SK-N-SH (cell line): Measurements from ENCODE around the gene ZC3HAV1L.

Source experiments
- CHD2 ChIP-seq: fragments of 150-350 bp; IDR thresholded peaks from 2 replicates; pipeline ENCODE4 v1.6.1; 2018; ENCODE audit warnings: low read length; ENCODE audit not compliant: partially characterized antibody
- ELF1 ChIP-seq: IDR thresholded peaks from 2 replicates; pipeline ENCODE4 v1.4.0; 2012
- EZH2phosphoT487 ChIP-seq: fragments of 200-600 bp; sonication (generic); IDR thresholded peaks from 2 replicates; pipeline ENCODE4 v1.6.1; 2017; ENCODE audit warnings: low read depth, mixed run types, mild to moderate bottlenecking, antibody characterized with exemption, moderate library complexity, borderline replicate concordance
- FOXM1 ChIP-seq: IDR thresholded peaks from 2 replicates; pipeline ENCODE4 v1.4.0; 2012; ENCODE audit warnings: low read depth, mild to moderate bottlenecking
- JUND ChIP-seq: IDR thresholded peaks from 2 replicates; pipeline ENCODE4 v1.4.0; 2012
- MEF2A ChIP-seq: IDR thresholded peaks from 2 replicates; pipeline ENCODE4 v1.4.0; 2012; ENCODE audit warnings: low read depth, borderline replicate concordance
- NFIC ChIP-seq: IDR thresholded peaks from 2 replicates; pipeline ENCODE4 v1.4.0; 2012; ENCODE audit warnings: borderline replicate concordance
- TAF1 ChIP-seq: IDR thresholded peaks from 2 replicates; pipeline ENCODE4 v1.6.1; 2012; ENCODE audit warnings: low read depth, mild to moderate bottlenecking, low read length, moderate library complexity, borderline replicate concordance
- TF ChIP-seq, protein P1 (sequence below): fragments of 200-600 bp; sonication (generic); IDR thresholded peaks from 2 replicates; pipeline ENCODE4 v1.6.1; 2017; ENCODE audit warnings: antibody characterized with exemption, mild to moderate bottlenecking, moderate library complexity
- TF ChIP-seq, protein P2 (sequence below): fragments of 150-350 bp; IDR thresholded peaks from 2 replicates; pipeline ENCODE4 v1.6.1; 2017; ENCODE audit warnings: antibody characterized with exemption, low read length, low read depth, borderline replicate concordance
- TF ChIP-seq, protein P3 (sequence below): IDR thresholded peaks from 2 replicates; pipeline ENCODE4 v1.4.0; 2012; ENCODE audit warnings: low read depth, borderline replicate concordance
- TF ChIP-seq, protein P4 (sequence below): IDR thresholded peaks from 2 replicates; pipeline ENCODE4 v1.4.0; 2012; ENCODE audit warnings: low read depth, borderline replicate concordance

DNA sequence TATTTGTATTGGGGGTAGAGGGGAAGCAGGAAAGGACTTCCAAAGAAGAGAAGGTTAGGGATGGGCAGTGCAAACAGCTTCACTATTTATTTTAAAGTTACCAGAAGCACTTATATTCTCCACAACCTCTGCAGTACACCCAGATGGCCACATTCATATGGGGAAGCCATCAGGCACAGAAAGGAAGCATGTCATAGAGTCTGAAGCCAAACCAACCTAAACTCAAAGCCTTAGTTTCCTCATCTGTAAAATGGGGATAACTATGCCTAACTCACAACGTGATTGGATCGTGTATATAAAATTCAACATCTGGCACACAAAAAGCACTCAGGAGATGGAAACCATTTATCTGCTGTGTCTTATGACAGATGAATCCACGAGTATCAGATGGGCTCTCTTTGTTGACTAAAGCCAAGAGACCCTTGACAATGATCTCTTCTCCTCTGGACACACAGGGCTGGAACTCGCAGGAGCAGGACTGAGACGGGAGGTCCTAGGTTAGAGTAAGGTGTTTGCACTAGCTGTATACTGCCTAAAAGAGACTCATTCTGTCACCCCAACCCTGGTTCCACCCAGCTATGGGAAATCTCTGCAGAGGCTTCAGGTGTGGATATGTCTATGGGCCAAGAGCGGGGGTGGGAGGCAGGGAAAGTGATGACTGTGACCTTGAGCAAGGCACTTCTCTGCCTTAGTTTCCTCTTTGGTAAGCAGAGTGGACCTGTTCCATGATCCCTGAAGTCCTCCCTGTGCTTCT is 56.4 kb downstream of the ZC3HAV1L start:
- no peak for TF ChIP-seq ELF1
- TF ChIP-seq, protein P1, sequence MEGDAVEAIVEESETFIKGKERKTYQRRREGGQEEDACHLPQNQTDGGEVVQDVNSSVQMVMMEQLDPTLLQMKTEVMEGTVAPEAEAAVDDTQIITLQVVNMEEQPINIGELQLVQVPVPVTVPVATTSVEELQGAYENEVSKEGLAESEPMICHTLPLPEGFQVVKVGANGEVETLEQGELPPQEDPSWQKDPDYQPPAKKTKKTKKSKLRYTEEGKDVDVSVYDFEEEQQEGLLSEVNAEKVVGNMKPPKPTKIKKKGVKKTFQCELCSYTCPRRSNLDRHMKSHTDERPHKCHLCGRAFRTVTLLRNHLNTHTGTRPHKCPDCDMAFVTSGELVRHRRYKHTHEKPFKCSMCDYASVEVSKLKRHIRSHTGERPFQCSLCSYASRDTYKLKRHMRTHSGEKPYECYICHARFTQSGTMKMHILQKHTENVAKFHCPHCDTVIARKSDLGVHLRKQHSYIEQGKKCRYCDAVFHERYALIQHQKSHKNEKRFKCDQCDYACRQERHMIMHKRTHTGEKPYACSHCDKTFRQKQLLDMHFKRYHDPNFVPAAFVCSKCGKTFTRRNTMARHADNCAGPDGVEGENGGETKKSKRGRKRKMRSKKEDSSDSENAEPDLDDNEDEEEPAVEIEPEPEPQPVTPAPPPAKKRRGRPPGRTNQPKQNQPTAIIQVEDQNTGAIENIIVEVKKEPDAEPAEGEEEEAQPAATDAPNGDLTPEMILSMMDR, result peak; percentile 40
- no peak for TF ChIP-seq NFIC
- TF ChIP-seq, protein P2, sequence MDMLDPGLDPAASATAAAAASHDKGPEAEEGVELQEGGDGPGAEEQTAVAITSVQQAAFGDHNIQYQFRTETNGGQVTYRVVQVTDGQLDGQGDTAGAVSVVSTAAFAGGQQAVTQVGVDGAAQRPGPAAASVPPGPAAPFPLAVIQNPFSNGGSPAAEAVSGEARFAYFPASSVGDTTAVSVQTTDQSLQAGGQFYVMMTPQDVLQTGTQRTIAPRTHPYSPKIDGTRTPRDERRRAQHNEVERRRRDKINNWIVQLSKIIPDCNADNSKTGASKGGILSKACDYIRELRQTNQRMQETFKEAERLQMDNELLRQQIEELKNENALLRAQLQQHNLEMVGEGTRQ, result no peak
- TF ChIP-seq, protein P3, sequence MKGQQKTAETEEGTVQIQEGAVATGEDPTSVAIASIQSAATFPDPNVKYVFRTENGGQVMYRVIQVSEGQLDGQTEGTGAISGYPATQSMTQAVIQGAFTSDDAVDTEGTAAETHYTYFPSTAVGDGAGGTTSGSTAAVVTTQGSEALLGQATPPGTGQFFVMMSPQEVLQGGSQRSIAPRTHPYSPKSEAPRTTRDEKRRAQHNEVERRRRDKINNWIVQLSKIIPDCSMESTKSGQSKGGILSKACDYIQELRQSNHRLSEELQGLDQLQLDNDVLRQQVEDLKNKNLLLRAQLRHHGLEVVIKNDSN, result no peak
- TF ChIP-seq MEF2A, result no peak
- TF ChIP-seq JUND, result no peak
- TF ChIP-seq EZH2phosphoT487, result no peak
- no peak for TF ChIP-seq FOXM1
- TF ChIP-seq TAF1, result no peak
- TF ChIP-seq, protein P4, sequence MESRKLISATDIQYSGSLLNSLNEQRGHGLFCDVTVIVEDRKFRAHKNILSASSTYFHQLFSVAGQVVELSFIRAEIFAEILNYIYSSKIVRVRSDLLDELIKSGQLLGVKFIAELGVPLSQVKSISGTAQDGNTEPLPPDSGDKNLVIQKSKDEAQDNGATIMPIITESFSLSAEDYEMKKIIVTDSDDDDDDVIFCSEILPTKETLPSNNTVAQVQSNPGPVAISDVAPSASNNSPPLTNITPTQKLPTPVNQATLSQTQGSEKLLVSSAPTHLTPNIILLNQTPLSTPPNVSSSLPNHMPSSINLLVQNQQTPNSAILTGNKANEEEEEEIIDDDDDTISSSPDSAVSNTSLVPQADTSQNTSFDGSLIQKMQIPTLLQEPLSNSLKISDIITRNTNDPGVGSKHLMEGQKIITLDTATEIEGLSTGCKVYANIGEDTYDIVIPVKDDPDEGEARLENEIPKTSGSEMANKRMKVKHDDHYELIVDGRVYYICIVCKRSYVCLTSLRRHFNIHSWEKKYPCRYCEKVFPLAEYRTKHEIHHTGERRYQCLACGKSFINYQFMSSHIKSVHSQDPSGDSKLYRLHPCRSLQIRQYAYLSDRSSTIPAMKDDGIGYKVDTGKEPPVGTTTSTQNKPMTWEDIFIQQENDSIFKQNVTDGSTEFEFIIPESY, result no peak
- no peak for TF ChIP-seq CHD2
